Measurements from ENCODE around the gene PRKCA.

DNA sequence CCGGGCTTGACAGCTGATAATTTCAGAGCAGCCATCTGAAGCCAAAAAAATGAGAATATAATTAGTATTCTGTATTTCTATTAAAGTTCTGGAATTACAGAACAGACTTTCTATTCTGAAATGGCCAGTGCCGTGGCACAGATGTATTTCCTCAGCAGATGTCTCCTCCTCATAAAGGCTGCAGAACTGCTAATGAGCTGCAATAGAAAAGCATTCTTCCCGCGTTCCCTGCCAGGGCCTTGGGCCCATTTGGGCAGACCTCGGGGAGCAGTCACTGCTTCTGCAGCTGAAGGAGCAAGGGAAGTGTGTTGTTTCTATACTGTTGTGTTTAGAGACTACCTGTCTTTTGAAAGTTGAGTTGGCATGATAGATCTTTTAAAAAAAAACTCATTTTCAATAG, 379.9 kb downstream of the PRKCA start:
- TF ChIP-seq, protein P1, sequence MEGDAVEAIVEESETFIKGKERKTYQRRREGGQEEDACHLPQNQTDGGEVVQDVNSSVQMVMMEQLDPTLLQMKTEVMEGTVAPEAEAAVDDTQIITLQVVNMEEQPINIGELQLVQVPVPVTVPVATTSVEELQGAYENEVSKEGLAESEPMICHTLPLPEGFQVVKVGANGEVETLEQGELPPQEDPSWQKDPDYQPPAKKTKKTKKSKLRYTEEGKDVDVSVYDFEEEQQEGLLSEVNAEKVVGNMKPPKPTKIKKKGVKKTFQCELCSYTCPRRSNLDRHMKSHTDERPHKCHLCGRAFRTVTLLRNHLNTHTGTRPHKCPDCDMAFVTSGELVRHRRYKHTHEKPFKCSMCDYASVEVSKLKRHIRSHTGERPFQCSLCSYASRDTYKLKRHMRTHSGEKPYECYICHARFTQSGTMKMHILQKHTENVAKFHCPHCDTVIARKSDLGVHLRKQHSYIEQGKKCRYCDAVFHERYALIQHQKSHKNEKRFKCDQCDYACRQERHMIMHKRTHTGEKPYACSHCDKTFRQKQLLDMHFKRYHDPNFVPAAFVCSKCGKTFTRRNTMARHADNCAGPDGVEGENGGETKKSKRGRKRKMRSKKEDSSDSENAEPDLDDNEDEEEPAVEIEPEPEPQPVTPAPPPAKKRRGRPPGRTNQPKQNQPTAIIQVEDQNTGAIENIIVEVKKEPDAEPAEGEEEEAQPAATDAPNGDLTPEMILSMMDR (IDR thresholded peaks at IDR 0.05) = no peak
- TF ChIP-seq EP300 (IDR thresholded peaks at IDR 0.05) = no peak
